H1 (cell line): ENCODE data around the gene RSRC2. TPM values are rescaled to one million over a fixed set of nuclear protein-coding genes. Genes with fewer than 3 reads are reported as not detected.
"Not testable (repeated sequence)": the region's sequence is repeated elsewhere in the genome, so short reads cannot be mapped to it uniquely, and the experiment has no call there.

Source experiments
- CTCF ChIA-PET: fragments of 300-600 bp; sonication (Branson Sonifier 250); formaldehyde crosslinking; loops from one replicate; lab custom pipeline; 2021; ENCODE audit not compliant: partially characterized antibody; lab: Charles Lee
- POLR2A ChIA-PET: fragments of 300-600 bp; sonication (Branson Sonifier 250); formaldehyde crosslinking; loops from one replicate; lab custom pipeline; 2021; ENCODE audit warnings: inconsistent platforms; ENCODE audit not compliant: partially characterized antibody; lab: Charles Lee
- DNase-seq, 2 experiments: peaks; one replicate each; pipeline versions ENCODE4 v3.0.0 to v3.0.0-alpha.2; 2010 to 2022; ENCODE audit warnings: low spot score in 2 of 2, low read depth in 1 of 2, mixed read lengths in 1 of 2
- FAIRE-seq: peaks from 2 replicates; lab custom pipeline; 2011; peaks lifted over from hg19 to GRCh38; lab: Jason Lieb, UNC
- H2AFZ ChIP-seq: 2 replicates; pipeline ENCODE4 v1.8.1; 2012; ENCODE audit warnings: low read length, inconsistent platforms
- H2AK5ac ChIP-seq: 2 replicates; pipeline ENCODE4 v1.6.1; 2013; ENCODE audit warnings: low read depth, low read length
- H2BK120ac ChIP-seq: replicated peaks from 2 replicates; pipeline ENCODE3; 2013; ENCODE audit warnings: low read depth, low read length, inconsistent platforms
- H2BK12ac ChIP-seq: 2 replicates; pipeline ENCODE4 v1.6.1; 2013; ENCODE audit warnings: low read depth, low read length
- H2BK15ac ChIP-seq: 2 replicates; pipeline ENCODE4 v1.6.1; 2013; ENCODE audit warnings: low read length
- H2BK20ac ChIP-seq: 2 replicates; pipeline ENCODE4 v1.6.1; 2013; ENCODE audit warnings: low read length
- H2BK5ac ChIP-seq: 2 replicates; pipeline ENCODE4 v1.6.1; 2013; ENCODE audit warnings: low read depth, low read length
- H3K14ac ChIP-seq: 2 replicates; pipeline ENCODE4 v1.6.1; 2013; ENCODE audit warnings: inconsistent platforms; ENCODE audit not compliant: insufficient read length
- H3K18ac ChIP-seq: 2 replicates; pipeline ENCODE4 v1.6.1; 2013; ENCODE audit warnings: low read length; ENCODE audit errors: extremely low read depth
- H3K23ac ChIP-seq: 2 replicates; pipeline ENCODE4 v1.6.1; 2013; ENCODE audit warnings: inconsistent platforms; ENCODE audit not compliant: insufficient read length
- H3K23me2 ChIP-seq: 2 replicates; pipeline ENCODE4 v1.6.1; 2013; ENCODE audit warnings: low read depth, low read length
- H3K27ac ChIP-seq: 2 replicates; pipeline ENCODE4 v1.6.1; 2011; ENCODE audit warnings: low read depth, low read length, inconsistent platforms
- H3K27me3 ChIP-seq, 4 experiments: replicated peaks in 1 of 4; 1 replicate in 1 of 4; 2 replicates in 3 of 4; pipeline versions ENCODE4 v1.6.1 to v1.8.1; 2011 to 2013; ENCODE audit warnings: low read length in 3 of 4, mild to moderate bottlenecking in 3 of 4, inconsistent platforms in 2 of 4, mixed read lengths in 2 of 4, moderate library complexity in 1 of 4; ENCODE audit not compliant: control insufficient read depth in 3 of 4, insufficient read depth in 3 of 4; ENCODE audit errors: extremely low read depth in 1 of 4
- H3K36me3 ChIP-seq, 4 experiments: 2 replicates each; pipeline versions ENCODE4 v1.6.1 to v1.8.1; 2011 to 2013; ENCODE audit warnings: mild to moderate bottlenecking in 4 of 4, low read length in 3 of 4, moderate library complexity in 2 of 4, control low read depth in 1 of 4, inconsistent platforms in 1 of 4; ENCODE audit not compliant: insufficient read depth in 4 of 4, control insufficient read depth in 2 of 4
- H3K4ac ChIP-seq: replicated peaks from 2 replicates; pipeline ENCODE3; 2013; ENCODE audit warnings: low read length, low read depth, mixed read lengths, inconsistent platforms; ENCODE audit not compliant: insufficient read length
- H3K4me1 ChIP-seq, 4 experiments: replicated peaks in 1 of 4; 1 replicate in 1 of 4; 2 replicates in 3 of 4; pipeline versions ENCODE4 v1.6.1 to v1.8.1; 2011 to 2013; ENCODE audit warnings: low read length in 3 of 4, inconsistent platforms in 2 of 4, mixed read lengths in 1 of 4; ENCODE audit not compliant: insufficient read depth in 4 of 4, control insufficient read depth in 3 of 4
- H3K4me2 ChIP-seq, 2 experiments: 2 replicates each; pipeline versions ENCODE4 v1.6.1 to v1.8.1; 2011 to 2013; ENCODE audit warnings: low read depth in 2 of 2, low read length in 2 of 2, control low read depth in 1 of 2, inconsistent platforms in 1 of 2, mild to moderate bottlenecking in 1 of 2; ENCODE audit not compliant: insufficient read depth in 1 of 2
- H3K4me3 ChIP-seq, 4 experiments: fragments of 200-600, 300-600 bp in 1 of 4; sonication (generic), shearing (Covaris generic), sonication (Bioruptor Twin) in 1 of 4; 2 replicates each; pipeline versions ENCODE4 v1.5.1 to v1.8.1; 2011 to 2016; ENCODE audit warnings: low read length in 4 of 4, low read depth in 3 of 4, control low read depth in 2 of 4, inconsistent platforms in 2 of 4, mild to moderate bottlenecking in 2 of 4, mixed read lengths in 1 of 4, moderate library complexity in 1 of 4; ENCODE audit not compliant: insufficient read depth in 2 of 4; ENCODE audit errors: extremely low read depth in 1 of 4
- H3K56ac ChIP-seq: replicated peaks from 2 replicates; pipeline ENCODE3; 2013; ENCODE audit warnings: low read depth, mild to moderate bottlenecking, mixed read lengths, low read length, inconsistent platforms; ENCODE audit not compliant: insufficient read length
- H3K79me1 ChIP-seq: 2 replicates; pipeline ENCODE4 v1.6.1; 2013; ENCODE audit warnings: low read depth, low read length, control low read depth
- H3K79me2 ChIP-seq, 2 experiments: 2 replicates each; pipeline versions ENCODE4 v1.6.1 to v1.8.1; 2012 to 2013; ENCODE audit warnings: low read length in 2 of 2, mild to moderate bottlenecking in 2 of 2, inconsistent platforms in 1 of 2; ENCODE audit not compliant: insufficient read depth in 2 of 2, control insufficient read depth in 1 of 2
- H3K9ac ChIP-seq, 4 experiments: replicated peaks in 1 of 4; 1 replicate in 1 of 4; 2 replicates in 3 of 4; pipeline versions ENCODE4 v1.6.1 to v1.8.1; 2011 to 2013; ENCODE audit warnings: low read depth in 3 of 4, low read length in 3 of 4, control low read depth in 2 of 4, mild to moderate bottlenecking in 2 of 4, moderate library complexity in 2 of 4, inconsistent platforms in 1 of 4; ENCODE audit errors: extremely low read depth in 1 of 4
- H3K9me3 ChIP-seq, 2 experiments: 2 replicates each; pipeline versions ENCODE4 v1.6.1 to v1.8.1; 2012 to 2013; ENCODE audit warnings: mild to moderate bottlenecking in 2 of 2, moderate library complexity in 2 of 2, control low read depth in 1 of 2, inconsistent platforms in 1 of 2, low read depth in 1 of 2, low read length in 1 of 2, mixed read lengths in 1 of 2; ENCODE audit not compliant: insufficient read depth in 2 of 2
- H4K20me1 ChIP-seq, 2 experiments: replicated peaks in 1 of 2; 2 replicates each; pipeline versions ENCODE3 to v1.8.1; 2011 to 2013; ENCODE audit warnings: inconsistent platforms in 2 of 2, low read length in 2 of 2, mild to moderate bottlenecking in 1 of 2; ENCODE audit not compliant: insufficient read depth in 2 of 2, control insufficient read depth in 1 of 2
- H4K5ac ChIP-seq: 2 replicates; pipeline ENCODE4 v1.6.1; 2013; ENCODE audit warnings: low read length, low read depth, mixed read lengths, inconsistent platforms; ENCODE audit not compliant: insufficient read length
- H4K8ac ChIP-seq: 2 replicates; pipeline ENCODE4 v1.8.0; 2013; ENCODE audit warnings: mild to moderate bottlenecking, moderate library complexity, low read length, inconsistent platforms; ENCODE audit not compliant: insufficient read depth; ENCODE audit errors: extremely low read depth
- H4K91ac ChIP-seq: replicated peaks from 2 replicates; pipeline ENCODE3; 2013; ENCODE audit warnings: low read length, mixed read lengths, inconsistent platforms; ENCODE audit not compliant: insufficient read length
- WGBS, 2 experiments: shearing (Covaris generic) in 1 of 2; methylation state at CpG; one replicate each; pipeline versions ENCODE4 v1.1.6 to v1.1.7; 2013 to 2015; ENCODE audit warnings: low lambda C conversion rate in 2 of 2, mixed read lengths in 2 of 2, inconsistent platforms in 1 of 2, low coverage in 1 of 2, missing lambda C conversion rate in 1 of 2; ENCODE audit not compliant: insufficient replicate concordance in 2 of 2, insufficient coverage in 1 of 2, insufficient read length in 1 of 2; ENCODE audit errors: extremely low coverage in 1 of 2, missing lambda C conversion rate in 1 of 2; 5-methylcytosine and 5-hydroxymethylcytosine counted together
- polyA plus RNA-seq, 7 experiments: library from polyadenylated mRNA; depleted of rRNA in 3 of 7; stranded (reverse) in 5 of 7; unstranded in 2 of 7; fragments of >200 nt in 5 of 7; fragments of 200-250 nt in 2 of 7; gene quantifications; 1 replicate in 5 of 7; 2 replicates in 1 of 7; 4 replicates in 1 of 7; pipeline versions ENCODE4 v1.2.1 to v1.2.3, GENCODE V29; 2011 to 2013; ENCODE audit warnings: missing spikeins in 2 of 7, mixed read lengths in 2 of 7
- total RNA-seq: library from RNA; stranded (reverse); fragmentation: NEBNext Ultra II Directional; extraction: Animal tissue kit (Norgen Biotek cat#: 25700); gene quantifications from 2 replicates; pipeline ENCODE4 v1.2.1, GENCODE V29; 2021

Gene RSRC2
- total and polyA plus RNA-seq, 2 of the 8 experiments (the other 6 are each of a cell fraction or from before 2014, with no cell fraction given): 15.9 to 71.4 TPM

DNA sequence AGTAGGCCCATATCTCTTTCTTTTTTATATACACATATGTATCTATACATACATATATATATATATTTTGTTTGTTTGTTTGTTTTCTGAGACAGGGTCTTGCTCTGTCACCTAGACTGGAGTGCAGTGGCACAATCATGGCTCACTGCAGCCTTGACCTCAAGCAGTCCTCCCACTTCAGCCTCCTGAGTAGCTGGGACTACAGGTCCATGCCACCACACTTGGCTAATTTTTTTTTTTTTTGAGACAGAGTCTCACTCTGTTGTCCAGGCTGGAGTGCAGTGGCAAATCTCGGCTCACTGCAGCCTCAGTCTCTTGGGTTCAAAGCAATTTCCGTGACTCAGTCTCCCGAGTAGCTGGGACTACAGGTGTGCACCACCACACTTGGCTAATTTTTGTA is 38.9 kb downstream of the RSRC2 start:
- FAIRE-seq, H3K14ac ChIP-seq, H3K4me3 ChIP-seq, H4K20me1 ChIP-seq, H4K5ac ChIP-seq, H3K23me2 ChIP-seq, H2BK5ac ChIP-seq, H3K27me3 ChIP-seq, H3K18ac ChIP-seq, H2BK20ac ChIP-seq, H3K79me1 ChIP-seq, H2AFZ ChIP-seq, H2AK5ac ChIP-seq, H3K56ac ChIP-seq, H3K23ac ChIP-seq, H3K27ac ChIP-seq, H3K4ac ChIP-seq, H4K8ac ChIP-seq, H2BK120ac ChIP-seq, H2BK12ac ChIP-seq, H3K4me1 ChIP-seq, H3K4me2 ChIP-seq, DNase-seq, H4K91ac ChIP-seq, H2BK15ac ChIP-seq, H3K9ac ChIP-seq, H3K9me3 ChIP-seq, H3K79me2 ChIP-seq: not testable (repeated sequence)
- POLR2A ChIA-PET: interaction anchor here (2.3 to 47.9 kb wide), 2 partner anchors 11 to 39 kb away, joined by 23 to 1221 read pairs; partner anchors contain the start of genes KNTC1, RSRC2 and ZCCHC8
- CTCF ChIA-PET: interaction anchor here (0.7 kb wide), 1 partner anchor 170 kb away, joined by 3 read pairs; no protein-coding TSS in a partner anchor
- 88% methylated on average over 3 of the region's 3 CpGs; no CpG with 5 or more reads in 1 of the 2 experiments for WGBS, 2 experiments
- peaks cover 13 to 85% (median 48%) of the 10 kb centered on the region in 4 experiments for H3K36me3 ChIP-seq
